Lower lobe of right lung (tissue), 2 donors: ENCODE results near the gene CD4. TPM values are rescaled to one million over a fixed set of nuclear protein-coding genes. Genes with fewer than 3 reads are reported as not detected.

Source experiments
- ATAC-seq, 2 donors: fragments of 200-7000 bp; cut with Tn5 transposase; one replicate each; pipeline ENCODE4 v1.9.1; 2020 to 2022; ENCODE audit warnings: mild to moderate bottlenecking in 2 of 2, moderate library complexity in 2 of 2
- DNase-seq: peaks from one replicate; pipeline ENCODE4 v3.0.0-alpha.2; 2020
- H3K27ac ChIP-seq: fragments of 200-600 bp; one replicate; pipeline ENCODE4 v1.8.0; 2022
- H3K27me3 ChIP-seq: fragments of 200-600 bp; one replicate; pipeline ENCODE4 v1.8.0; 2022; ENCODE audit warnings: low read depth
- H3K36me3 ChIP-seq: fragments of 200-600 bp; one replicate; pipeline ENCODE4 v1.8.0; 2022; ENCODE audit warnings: mild to moderate bottlenecking
- H3K4me1 ChIP-seq: fragments of 200-600 bp; one replicate; pipeline ENCODE4 v1.8.0; 2022
- H3K4me3 ChIP-seq: fragments of 200-600 bp; one replicate; pipeline ENCODE4 v1.8.0; 2022; ENCODE audit warnings: mild to moderate bottlenecking
- H3K9me3 ChIP-seq: fragments of 200-600 bp; one replicate; pipeline ENCODE4 v1.8.0; 2022
- intact Hi-C: fragments of 100-400 bp; cut with DNase I; formaldehyde crosslinking; loops from one replicate; pipeline ENCODE4 v1.11.0; 2022
- total RNA-seq: library from RNA; stranded (reverse); fragmentation: NEBNext Ultra II Directional; extraction: Animal tissue kit (Norgen Biotek cat#: 25700); gene quantifications from one replicate; pipeline ENCODE4 v1.2.1, GENCODE V29; 2021
- TF ChIP-seq, protein P1 (sequence below): fragments of 200-600 bp; IDR thresholded peaks from one replicate; pipeline ENCODE4 v1.8.0; 2022; ENCODE audit warnings: antibody characterized with exemption, mild to moderate bottlenecking
- donor health status: DM: no; HTN: yes; CAD: no; lungs with severe emphysema.

The CD4 gene
- total RNA-seq, 1 donor from 2014 or later, result 80.3 TPM

GRCh38 chr12:6748761-6749160, 40.6 kb upstream of the CD4 start:
- Histone ChIP-seq H3K27me3 (no peaks in the 10 kb centered on the region), H3K4me3 (no peak overlapping the region), H3K4me1 (peaks cover 15% of the 10 kb centered on the region), H3K9me3 (no peaks in the 10 kb centered on the region), H3K36me3 (peaks cover 60% of the 10 kb centered on the region), H3K27ac (no peak overlapping the region)
- no peak for DNase-seq
- TF ChIP-seq, protein P1, sequence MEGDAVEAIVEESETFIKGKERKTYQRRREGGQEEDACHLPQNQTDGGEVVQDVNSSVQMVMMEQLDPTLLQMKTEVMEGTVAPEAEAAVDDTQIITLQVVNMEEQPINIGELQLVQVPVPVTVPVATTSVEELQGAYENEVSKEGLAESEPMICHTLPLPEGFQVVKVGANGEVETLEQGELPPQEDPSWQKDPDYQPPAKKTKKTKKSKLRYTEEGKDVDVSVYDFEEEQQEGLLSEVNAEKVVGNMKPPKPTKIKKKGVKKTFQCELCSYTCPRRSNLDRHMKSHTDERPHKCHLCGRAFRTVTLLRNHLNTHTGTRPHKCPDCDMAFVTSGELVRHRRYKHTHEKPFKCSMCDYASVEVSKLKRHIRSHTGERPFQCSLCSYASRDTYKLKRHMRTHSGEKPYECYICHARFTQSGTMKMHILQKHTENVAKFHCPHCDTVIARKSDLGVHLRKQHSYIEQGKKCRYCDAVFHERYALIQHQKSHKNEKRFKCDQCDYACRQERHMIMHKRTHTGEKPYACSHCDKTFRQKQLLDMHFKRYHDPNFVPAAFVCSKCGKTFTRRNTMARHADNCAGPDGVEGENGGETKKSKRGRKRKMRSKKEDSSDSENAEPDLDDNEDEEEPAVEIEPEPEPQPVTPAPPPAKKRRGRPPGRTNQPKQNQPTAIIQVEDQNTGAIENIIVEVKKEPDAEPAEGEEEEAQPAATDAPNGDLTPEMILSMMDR, result no peak
- intact Hi-C loops, result no loop called here
- no peak for ATAC-seq

DNA sequence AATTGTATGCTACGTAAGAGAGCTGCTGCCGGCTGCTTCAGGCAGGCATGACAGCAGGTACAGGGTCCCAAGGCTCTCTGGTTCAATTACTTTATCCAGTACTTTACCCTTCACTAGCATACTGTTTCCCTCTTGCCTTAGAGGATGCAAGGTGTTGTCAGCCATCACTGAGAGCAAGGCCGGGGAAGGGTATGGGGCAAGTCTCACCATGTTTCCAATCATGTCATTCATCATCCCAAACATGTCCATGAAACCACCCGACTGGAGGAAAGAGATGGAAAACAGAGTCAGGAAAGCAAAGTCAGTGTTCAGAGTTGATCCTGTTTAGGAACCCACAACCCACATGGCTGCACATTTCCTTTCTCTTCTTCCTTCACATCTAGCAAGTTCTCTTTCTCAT, 38.8 kb upstream of the CD4 start:
- Histone ChIP-seq H3K27me3 (no peaks in the 10 kb centered on the region), H3K4me3 (no peak overlapping the region), H3K9me3 (no peaks in the 10 kb centered on the region), H3K4me1 (peaks cover 21% of the 10 kb centered on the region), H3K36me3 (peaks cover 60% of the 10 kb centered on the region), H3K27ac (no peak overlapping the region)
- ATAC-seq, result no peak
- TF ChIP-seq, protein P1, result no peak
- no peak for DNase-seq
- intact Hi-C loops, result no loop called here

GRCh38 chr12:6751767-6752166, 37.6 kb upstream of the CD4 start:
- peak overlapping the region; percentile 96 for H3K27ac ChIP-seq
- no peaks in the 10 kb centered on the region for H3K9me3 ChIP-seq
- no peaks in the 10 kb centered on the region for H3K27me3 ChIP-seq
- H3K4me3 ChIP-seq, result peak overlapping the region; percentile 97
- intact Hi-C loops, result no loop called here
- DNase-seq (no peak), ATAC-seq (no peak)
- H3K4me1 ChIP-seq, result peaks cover 21% of the 10 kb centered on the region
- H3K36me3 ChIP-seq, result peaks cover 52% of the 10 kb centered on the region
- TF ChIP-seq, protein P1, result no peak

DNA sequence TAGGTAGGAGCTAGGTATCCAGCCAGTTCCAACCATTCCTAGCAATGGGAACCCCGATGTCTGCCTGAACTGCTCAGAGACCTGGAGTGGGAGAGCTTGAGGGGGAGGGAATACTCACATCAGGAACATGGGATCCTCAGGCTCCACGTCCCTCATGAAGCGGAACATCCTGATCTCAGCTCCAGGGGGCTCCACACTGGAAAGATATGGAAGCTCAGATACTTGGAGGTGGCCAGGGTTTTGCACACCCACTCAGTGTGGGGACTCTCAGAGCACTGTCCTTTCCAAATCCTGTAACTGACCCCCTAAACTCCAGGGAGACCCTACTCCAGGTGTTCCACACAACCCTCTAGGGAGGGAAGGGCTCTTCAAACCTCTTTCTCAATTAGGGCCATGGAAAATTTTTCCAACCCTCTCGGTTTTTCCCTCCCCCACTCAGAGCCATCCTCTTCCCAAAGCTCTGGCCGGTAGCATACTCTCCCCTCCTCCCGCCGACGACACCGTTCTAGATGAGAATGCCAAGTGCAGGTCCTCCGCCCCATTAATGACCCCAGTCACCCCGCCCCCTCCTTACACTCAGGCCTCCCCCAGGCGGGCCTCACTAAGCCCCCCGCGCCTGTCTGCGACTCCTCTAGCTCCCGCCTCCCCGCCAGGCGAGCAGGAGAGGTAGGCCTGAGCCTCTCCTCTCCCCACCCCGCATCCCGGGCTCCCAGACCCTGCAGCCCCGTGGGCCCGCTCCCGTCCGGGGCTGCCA, 37.0 kb upstream of the CD4 start:
- intact Hi-C loops, result no loop called here
- Histone ChIP-seq H3K4me3 (peak overlapping the region; percentile 97), H3K4me1 (peaks cover 21% of the 10 kb centered on the region), H3K36me3 (peaks cover 47% of the 10 kb centered on the region), H3K27me3 (no peaks in the 10 kb centered on the region), H3K9me3 (no peaks in the 10 kb centered on the region), H3K27ac (peak overlapping the region; percentile 96)
- ATAC-seq, result peak in 1 of 2 donors; percentile 19
- DNase-seq, result no peak
- TF ChIP-seq, protein P1, result peak; percentile 16

DNA sequence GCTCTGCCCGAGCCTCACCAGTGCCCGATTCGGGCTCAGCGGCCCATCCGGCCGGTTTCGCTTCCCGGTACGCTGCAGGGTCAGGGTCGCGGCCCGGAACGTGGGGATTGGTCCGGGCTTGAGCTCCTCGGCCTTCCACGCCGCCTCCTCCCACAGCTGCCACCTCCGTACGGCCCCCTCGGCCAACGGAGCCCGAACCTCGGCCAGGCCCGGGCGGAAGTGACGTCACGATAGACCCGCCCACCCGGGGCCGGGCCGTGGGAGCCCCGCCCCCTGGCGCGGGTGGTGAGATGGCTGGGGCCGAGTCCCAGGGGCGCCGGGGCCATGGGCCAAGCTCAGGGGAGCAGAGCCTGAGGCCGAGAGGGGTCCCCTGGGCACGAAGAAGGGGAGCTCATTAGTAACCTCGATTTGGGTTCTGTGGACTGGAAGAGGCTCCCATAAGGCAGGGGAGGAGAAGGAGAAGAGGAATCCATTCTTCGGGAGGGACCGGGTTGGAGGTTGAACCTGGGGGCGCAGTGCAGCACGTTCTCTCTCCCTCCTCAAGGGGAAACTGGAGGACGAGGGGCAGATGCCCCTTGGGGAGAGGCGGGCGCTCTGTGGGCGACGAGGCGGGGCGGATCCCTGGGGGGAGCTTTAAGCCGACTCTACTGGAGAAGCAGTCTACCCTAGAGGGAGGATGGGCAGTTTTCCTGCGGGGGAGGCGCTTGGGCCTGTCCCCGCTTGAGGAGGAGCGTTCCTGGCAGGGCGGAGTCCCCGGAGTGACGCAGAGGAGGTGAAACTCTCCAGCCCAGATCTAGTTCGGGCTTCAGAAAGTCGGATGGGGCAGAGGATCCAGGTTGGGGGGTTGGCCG, 36.2 kb upstream of the CD4 start, which contains the start of gene MLF2:
MLF2 (minus strand) TSS at position 221 of the 851 bp plus-strand sequence. CDS start 807 bp downstream, outside the sequence.
- Histone ChIP-seq H3K4me3 (peak within 1 kb of the TSS; percentile 97), H3K9me3 (no peaks in the 10 kb centered on the region), H3K36me3 (peaks cover 39% of the 10 kb centered on the region), H3K27me3 (no peaks in the 10 kb centered on the region), H3K4me1 (peaks cover 21% of the 10 kb centered on the region), H3K27ac (peak within 1 kb of the TSS; percentile 96)
- intact Hi-C loops, result no loop called here
- ATAC-seq, result peak; percentile 97
- TF ChIP-seq, protein P1, result no peak
- peak; percentile 99 for DNase-seq
